Suppressor macrophage (primary cell): ENCODE measurements around the gene GRM8.

ENCODE experiments used
- DNase-seq, 4 experiments: peaks; one replicate each; pipeline ENCODE4 v3.0.0-alpha.2; 2020 to 2022

The GRM8 gene

GRCh38 chr7:127146746-127147536 is 105.8 kb downstream of the GRM8 start:
- no peak for DNase-seq

- no peak for DNase-seq
Measured at GRCh38 chr7:127137146-127137545, 115.6 kb downstream of the GRM8 start.

GRCh38 chr7:127135871-127136485 is 116.8 kb downstream of the GRM8 start:
- DNase-seq, result no peak

DNA sequence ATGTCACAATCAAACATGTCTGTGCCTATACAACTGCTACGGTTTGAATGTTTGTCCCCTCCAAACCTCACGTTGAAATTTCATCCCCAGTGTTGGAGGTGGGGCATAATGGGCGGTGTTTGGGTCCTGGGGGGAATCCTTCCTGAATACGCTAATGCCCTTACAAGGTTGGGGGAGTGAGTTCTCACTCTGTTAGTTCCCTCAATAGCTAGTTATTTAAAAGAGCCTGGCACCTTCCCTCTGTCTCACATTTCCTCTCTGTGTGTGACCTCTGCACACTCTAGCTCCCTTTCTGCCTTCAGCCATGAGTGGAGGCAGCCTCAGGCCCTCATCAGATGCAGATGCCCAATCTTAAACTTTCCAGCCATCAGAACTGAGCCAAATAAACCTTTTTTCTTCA is 129.5 kb downstream of the GRM8 start:
- no peak for DNase-seq

- DNase-seq, result no peak
Measured at GRCh38 chr7:127119517-127119916, 133.2 kb downstream of the GRM8 start.

DNA sequence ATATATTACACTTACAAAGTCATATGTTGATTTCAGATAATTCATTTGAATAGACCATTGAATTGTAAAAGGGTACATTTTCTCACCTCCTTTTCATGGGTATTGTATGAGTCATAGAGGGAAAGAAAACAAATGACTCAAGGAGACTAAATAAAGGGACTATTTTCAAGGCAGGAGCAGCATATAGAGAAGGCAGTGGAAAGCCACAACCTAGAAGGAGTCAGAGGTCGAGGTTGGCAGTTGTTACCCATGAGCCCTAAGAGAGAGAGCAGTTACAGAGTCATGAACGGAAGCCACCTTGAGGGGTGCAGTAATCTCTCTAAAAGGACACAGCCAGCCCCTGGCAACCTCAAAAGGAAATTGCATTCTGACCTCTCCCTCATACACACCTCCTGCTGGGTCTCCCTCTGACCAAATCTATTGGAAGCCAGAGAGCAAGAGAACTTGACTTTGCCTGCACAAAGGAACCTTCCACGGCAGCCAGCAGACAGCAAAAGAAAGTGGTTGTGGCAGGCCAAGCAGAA is 137.9 kb downstream of the GRM8 start:
- DNase-seq, result no peak

DNA sequence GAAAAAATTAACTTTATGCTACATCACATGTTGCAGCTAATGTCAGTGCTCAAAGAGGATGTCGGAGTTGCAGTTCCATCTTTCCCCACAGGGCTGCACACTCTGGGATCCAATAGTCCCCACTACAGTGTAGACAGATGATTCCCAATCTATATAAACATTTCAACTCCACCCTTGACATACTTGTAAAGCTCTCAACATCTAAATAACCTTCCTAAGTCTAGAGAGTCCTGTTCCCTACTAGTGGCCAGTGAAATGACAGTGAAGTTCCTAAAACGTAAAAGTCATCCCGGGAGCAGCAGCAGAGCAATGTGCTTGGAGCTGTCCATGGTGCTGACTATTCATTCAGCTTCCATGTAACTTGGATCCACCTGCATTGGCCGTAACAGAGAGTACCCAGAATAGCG is 145.1 kb downstream of the GRM8 start:
- peak; percentile 59 to 79 (median 66) for DNase-seq

- no peak for DNase-seq
Measured at GRCh38 chr7:127093340-127093739, 159.4 kb downstream of the GRM8 start.

DNA sequence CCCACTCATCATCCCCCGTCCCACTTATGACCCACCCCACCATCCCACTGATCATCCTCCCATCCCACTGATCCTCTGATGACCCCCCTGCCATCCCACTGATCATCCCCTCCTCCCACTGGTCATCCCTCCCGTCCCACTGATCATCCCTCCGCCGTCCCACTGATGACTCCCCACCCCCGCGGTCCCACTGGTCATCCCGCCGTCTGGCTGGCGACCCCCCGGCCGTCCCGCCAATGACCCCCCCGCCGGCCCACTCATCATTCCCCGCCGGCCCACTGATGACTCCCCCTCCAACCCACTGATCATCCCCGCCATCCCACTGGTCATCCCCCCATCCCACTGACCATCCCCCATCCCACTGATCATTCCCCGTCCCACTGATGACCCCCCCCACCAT is 161.1 kb downstream of the GRM8 start:
- no peak for DNase-seq

- no peak for DNase-seq
Measured at GRCh38 chr7:127089146-127089545, 163.6 kb downstream of the GRM8 start.

- DNase-seq, result no peak
Measured at GRCh38 chr7:127081539-127081938, 171.2 kb downstream of the GRM8 start.

- no peak for DNase-seq
Measured at GRCh38 chr7:127080576-127080975, 172.2 kb downstream of the GRM8 start.

DNA sequence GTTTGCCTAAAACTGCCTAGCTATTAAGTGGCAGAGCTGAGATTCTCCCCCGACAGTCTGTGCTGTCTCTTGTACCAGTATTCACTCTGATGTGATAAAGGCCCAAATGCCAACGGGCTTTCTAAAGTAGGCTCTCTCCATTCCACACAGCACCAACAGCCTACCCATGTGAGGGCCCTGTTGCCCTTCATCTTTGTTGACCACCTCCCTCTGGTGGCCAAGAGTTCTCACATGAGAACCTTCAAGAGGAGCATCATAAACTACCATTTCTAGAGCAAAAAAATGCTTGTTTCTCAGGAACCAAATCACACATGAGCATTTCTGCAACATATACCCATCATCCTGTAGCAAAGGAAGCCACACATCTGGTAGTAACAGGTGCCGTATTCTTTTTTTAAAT is 185.8 kb downstream of the GRM8 start:
- DNase-seq, result no peak

GRCh38 chr7:127059475-127059874 is 193.3 kb downstream of the GRM8 start:
- DNase-seq, result no peak

- DNase-seq, result no peak
Measured at GRCh38 chr7:127057918-127058317, 194.8 kb downstream of the GRM8 start.

DNA sequence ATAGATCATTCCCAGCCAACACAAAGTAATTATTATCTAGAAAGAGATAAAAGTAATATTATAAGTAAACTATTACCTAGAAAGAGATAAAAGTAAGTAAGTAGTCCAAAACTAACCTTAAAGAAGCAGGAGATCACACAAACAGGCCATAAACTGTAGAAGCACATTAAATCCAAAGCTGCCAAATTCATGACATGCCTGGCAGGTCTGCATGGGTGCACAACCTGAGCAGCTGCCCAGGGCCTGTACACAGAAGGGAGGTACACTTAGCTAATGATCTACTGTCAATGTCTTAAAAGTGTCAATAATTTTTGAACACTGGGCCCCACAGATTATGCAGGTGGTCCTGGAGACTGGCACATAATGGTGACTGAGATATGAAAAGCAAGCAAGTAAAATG is 196.5 kb downstream of the GRM8 start:
- DNase-seq, result no peak

GRCh38 chr7:127047521-127047920 is 205.2 kb downstream of the GRM8 start:
- no peak for DNase-seq

DNA sequence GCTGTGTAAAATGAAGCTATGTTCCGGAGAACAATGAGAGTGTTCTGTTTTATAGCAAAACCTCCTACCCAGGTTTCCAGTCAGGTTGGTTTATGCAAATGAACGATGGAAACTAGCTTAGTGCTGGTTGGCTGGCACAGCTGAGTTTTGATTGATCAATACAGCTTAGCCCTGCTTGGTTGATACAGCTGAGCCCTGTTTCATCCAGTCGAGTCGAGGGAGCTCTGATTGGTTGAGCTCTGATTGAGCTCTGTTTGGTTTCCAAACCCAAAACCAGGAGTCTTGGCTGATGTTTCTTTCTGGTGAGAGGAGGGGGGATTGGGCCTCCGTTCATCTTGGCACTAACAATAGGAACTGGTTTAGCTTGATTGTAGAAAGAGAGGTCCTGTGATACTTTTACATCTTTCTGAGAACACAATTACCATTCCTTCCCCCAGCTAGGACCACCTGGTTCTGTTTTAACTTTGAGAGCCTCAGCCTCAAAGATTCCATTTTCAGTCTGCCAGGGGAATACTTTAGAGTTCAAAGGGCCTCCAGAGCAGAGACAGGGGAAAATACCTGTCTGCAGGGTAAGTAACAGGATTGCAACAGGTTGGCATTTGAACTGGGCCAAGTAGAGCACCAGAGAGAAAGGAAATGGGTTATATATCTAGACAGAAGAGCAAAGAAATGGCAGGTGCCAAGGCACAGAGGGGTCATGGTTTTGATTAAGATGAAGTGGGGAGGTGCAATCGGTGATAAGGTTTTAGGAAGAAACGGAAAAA is 210.9 kb downstream of the GRM8 start:
- no peak for DNase-seq

- DNase-seq, result no peak
Measured at GRCh38 chr7:127040042-127040441, 212.7 kb downstream of the GRM8 start.

- DNase-seq, result no peak
Measured at GRCh38 chr7:127039541-127039940, 213.2 kb downstream of the GRM8 start.

DNA sequence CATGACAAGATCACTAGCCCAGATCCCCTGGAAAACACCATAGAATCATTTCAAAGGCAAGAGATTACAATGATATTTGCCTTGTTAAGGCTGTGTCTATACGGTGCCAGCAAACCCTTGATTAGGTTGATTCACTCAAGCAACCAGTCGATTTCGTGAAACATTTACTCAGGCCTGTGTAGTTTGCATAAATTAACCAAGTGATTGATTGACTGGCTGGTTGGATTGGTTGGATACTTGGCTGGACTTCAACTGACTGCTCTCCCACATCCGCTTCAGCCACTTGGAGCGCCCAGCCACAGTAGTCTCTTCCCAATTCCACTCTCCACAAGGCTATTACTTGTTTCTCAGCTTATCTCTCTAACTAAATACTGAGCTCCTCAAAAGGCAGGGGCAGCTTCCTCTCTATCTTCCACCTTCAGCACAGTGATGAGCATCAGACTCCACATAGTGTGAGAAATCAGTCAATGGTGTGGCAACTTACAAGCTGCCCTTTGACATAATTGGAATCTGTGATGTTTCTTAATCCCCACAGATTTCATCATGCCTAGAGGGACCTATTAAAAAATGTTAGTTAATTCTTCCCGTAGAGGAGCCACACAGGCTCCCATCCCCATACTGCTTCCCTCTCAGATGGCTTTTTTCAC is 217.4 kb downstream of the GRM8 start:
- no peak for DNase-seq

- no peak for DNase-seq
Measured at GRCh38 chr7:127034186-127034806, 218.4 kb downstream of the GRM8 start.
